K562 (cell line): Measurements from ENCODE around the gene ASF1B. TPM values are rescaled to one million over a fixed set of nuclear protein-coding genes. Genes with fewer than 3 reads are reported as not detected.

Source experiments
- DNMT1 ChIP-seq: fragments of 450-650 bp; IDR thresholded peaks from 2 replicates; pipeline ENCODE4 v1.6.1; 2016; ENCODE audit warnings: antibody characterized with exemption, mild to moderate bottlenecking
- FOXJ2 ChIP-seq: fragments of 200-800 bp; sonication (Bioruptor generic); IDR thresholded peaks from 2 replicates; pipeline ENCODE4 v1.6.1; 2016; ENCODE audit warnings: missing genetic modification characterization, missing compliant biosample characterization
- GTF2E2 ChIP-seq: fragments of 200-800 bp; sonication (Bioruptor generic); IDR thresholded peaks from 2 replicates; pipeline ENCODE4 v1.6.1; 2016; ENCODE audit warnings: missing genetic modification characterization, missing compliant biosample characterization
- KHSRP ChIP-seq: fragments of 450-650 bp; IDR thresholded peaks from 2 replicates; pipeline ENCODE4 v1.6.1; 2017
- MTA3 ChIP-seq: fragments of 450-650 bp; formaldehyde crosslinking; IDR thresholded peaks from 2 replicates; pipeline ENCODE4 v1.6.1; 2017; ENCODE audit warnings: mild to moderate bottlenecking, borderline replicate concordance
- SMAD4 ChIP-seq: fragments of 250-450 bp; sonication (Bioruptor Pico); conservative IDR thresholded peaks from 2 replicates; pipeline ENCODE4 v1.8.0; 2021; ENCODE audit warnings: inconsistent platforms, mild to moderate bottlenecking, moderate library complexity
- ZEB2 ChIP-seq: fragments of 450-650 bp; IDR thresholded peaks from 2 replicates; pipeline ENCODE4 v1.6.1; 2016
- ZNF263 ChIP-seq: sonication (generic); formaldehyde crosslinking; IDR thresholded peaks from 2 replicates; pipeline ENCODE4 v1.8.0; 2022; ENCODE audit warnings: mild to moderate bottlenecking, missing genetic modification reagents, borderline replicate concordance
- ZNF354B ChIP-seq: fragments of 250-450 bp; sonication (Bioruptor Pico); IDR thresholded peaks from 2 replicates; pipeline ENCODE4 v1.4.0; 2020
- ZNF764 ChIP-seq: fragments of 250-450 bp; sonication (Bioruptor Pico); IDR thresholded peaks from 2 replicates; pipeline ENCODE4 v1.4.0; 2020; ENCODE audit warnings: low read depth, mild to moderate bottlenecking, moderate library complexity
- polyA plus RNA-seq, 8 experiments: library from polyadenylated mRNA; depleted of rRNA in 4 of 8; stranded (reverse) in 5 of 8; unstranded in 3 of 8; fragments of >200 nt; fragmentation: Nextera tagmentation in 2 of 8; fragmentation: Illumina TruSeq in 1 of 8; extraction: Ambion mirVana in 2 of 8; extraction: Trizol in 1 of 8; gene quantifications; 2 replicates each; pipeline versions ENCODE4 v1.2.1 to v1.2.3, GENCODE V29; 2011 to 2014; ENCODE audit warnings: inconsistent platforms in 1 of 8, missing spikeins in 1 of 8
- total RNA-seq, 7 experiments: library from RNA; depleted of rRNA in 6 of 7; stranded (reverse); fragments of >200 nt in 6 of 7; fragmentation: Illumina TruSeq in 2 of 7; extraction: Trizol in 2 of 7; gene quantifications; 2 replicates each; pipeline versions ENCODE4 v1.2.1 to v1.2.3, GENCODE V29; 2011 to 2021; ENCODE audit warnings: low replicate concordance in 1 of 7
- TF ChIP-seq, protein P1 (sequence below): sonication (generic); formaldehyde crosslinking; IDR thresholded peaks from 2 replicates; pipeline ENCODE4 v1.8.1; 2023; ENCODE audit warnings: mild to moderate bottlenecking, missing genetic modification reagents
- TF ChIP-seq, protein P2 (sequence below), 2 experiments: fragments of 200-800 bp in 1 of 2; sonication (Bioruptor generic) in 1 of 2; sonication (generic) in 1 of 2; formaldehyde crosslinking in 1 of 2; IDR thresholded peaks in 1 of 2; conservative IDR thresholded peaks in 1 of 2; 2 replicates each; pipeline versions ENCODE4 v1.5.0 to v1.6.1; 2016 to 2020; ENCODE audit warnings: missing compliant biosample characterization in 1 of 2, missing genetic modification characterization in 1 of 2, missing genetic modification reagents in 1 of 2
- TF ChIP-seq, protein P3 (sequence below), 2 experiments: fragments of 450-650 bp; formaldehyde crosslinking in 1 of 2; IDR thresholded peaks; 2 replicates each; pipeline versions ENCODE4 v1.4.0 to v1.6.1; 2014 to 2020; ENCODE audit warnings: mild to moderate bottlenecking in 2 of 2, borderline replicate concordance in 1 of 2, low read depth in 1 of 2
- TF ChIP-seq, protein P4 (sequence below): fragments of 200-400 bp; formaldehyde crosslinking; IDR thresholded peaks from 2 replicates; pipeline ENCODE4 v1.6.1; 2017; ENCODE audit warnings: mild to moderate bottlenecking, low read depth, low read length, moderate library complexity

ASF1B gene
- total and polyA plus RNA-seq, 9 of the 15 experiments (the other 6 are each of a cell fraction or from before 2014, with no cell fraction given): 6.0 to 69.4 (median 53.3) TPM

DNA sequence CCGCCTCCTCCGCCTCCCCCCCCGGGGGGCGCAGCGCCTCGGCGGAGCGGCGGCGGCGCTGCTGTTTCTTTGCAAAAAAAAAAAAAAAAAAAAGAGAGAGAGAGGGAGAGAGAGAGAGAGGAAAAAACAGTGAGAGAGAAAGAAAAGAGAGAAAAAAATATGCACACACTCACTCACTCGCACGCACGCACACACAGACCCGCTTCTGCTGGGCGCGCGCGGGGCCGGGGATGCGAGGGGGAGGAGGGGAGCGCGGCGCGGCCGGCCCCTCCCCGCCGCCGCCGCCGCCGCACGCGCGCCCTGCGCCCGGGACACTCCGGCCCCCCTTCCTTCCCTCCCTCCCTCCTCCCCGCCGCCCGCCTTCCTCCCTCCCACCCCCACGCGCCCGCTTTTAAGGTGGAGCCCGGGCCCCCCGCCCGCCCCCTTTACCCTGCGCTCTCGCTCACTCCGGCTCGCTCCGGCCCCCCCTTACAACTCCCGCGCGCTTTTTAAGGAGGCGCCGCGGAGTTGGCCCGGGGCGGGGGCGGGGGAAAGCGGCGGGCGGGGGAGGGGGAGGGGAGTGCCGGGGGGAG lies 45.8 kb downstream of the ASF1B start, which contains the start of gene SAMD1 (continued):
- TF ChIP-seq SMAD4 (peak; percentile 44), ZEB2 (no peak), DNMT1 (no peak), ZNF764 (CRISPR knock-in tag) (no peak), MTA3 (no peak), FOXJ2 (tag) (0 out of 2 replicates have a peak, but pooled peaks have one; percentile 54), KHSRP (no peak), GTF2E2 (tag) (no peak), ZNF263 (CRISPR knock-in tag) (peak; percentile 79; the same call in 1 of the 2 replicates), ZNF354B (CRISPR knock-in tag) (no peak)
- TF ChIP-seq, protein P1, sequence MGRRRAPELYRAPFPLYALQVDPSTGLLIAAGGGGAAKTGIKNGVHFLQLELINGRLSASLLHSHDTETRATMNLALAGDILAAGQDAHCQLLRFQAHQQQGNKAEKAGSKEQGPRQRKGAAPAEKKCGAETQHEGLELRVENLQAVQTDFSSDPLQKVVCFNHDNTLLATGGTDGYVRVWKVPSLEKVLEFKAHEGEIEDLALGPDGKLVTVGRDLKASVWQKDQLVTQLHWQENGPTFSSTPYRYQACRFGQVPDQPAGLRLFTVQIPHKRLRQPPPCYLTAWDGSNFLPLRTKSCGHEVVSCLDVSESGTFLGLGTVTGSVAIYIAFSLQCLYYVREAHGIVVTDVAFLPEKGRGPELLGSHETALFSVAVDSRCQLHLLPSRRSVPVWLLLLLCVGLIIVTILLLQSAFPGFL (CRISPR knock-in tag): no peak
- TF ChIP-seq, protein P2, sequence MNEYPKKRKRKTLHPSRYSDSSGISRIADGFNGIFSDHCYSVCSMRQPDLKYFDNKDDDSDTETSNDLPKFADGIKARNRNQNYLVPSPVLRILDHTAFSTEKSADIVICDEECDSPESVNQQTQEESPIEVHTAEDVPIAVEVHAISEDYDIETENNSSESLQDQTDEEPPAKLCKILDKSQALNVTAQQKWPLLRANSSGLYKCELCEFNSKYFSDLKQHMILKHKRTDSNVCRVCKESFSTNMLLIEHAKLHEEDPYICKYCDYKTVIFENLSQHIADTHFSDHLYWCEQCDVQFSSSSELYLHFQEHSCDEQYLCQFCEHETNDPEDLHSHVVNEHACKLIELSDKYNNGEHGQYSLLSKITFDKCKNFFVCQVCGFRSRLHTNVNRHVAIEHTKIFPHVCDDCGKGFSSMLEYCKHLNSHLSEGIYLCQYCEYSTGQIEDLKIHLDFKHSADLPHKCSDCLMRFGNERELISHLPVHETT (CRISPR knock-in tag; conservative IDR thresholded peaks at IDR 0.05 in 1 of 2, IDR thresholded peaks at IDR 0.05 in 1 of 2): peak in 1 of 2 experiments; percentile 96; a peak in 2 of 4 replicates
- TF ChIP-seq, protein P3, sequence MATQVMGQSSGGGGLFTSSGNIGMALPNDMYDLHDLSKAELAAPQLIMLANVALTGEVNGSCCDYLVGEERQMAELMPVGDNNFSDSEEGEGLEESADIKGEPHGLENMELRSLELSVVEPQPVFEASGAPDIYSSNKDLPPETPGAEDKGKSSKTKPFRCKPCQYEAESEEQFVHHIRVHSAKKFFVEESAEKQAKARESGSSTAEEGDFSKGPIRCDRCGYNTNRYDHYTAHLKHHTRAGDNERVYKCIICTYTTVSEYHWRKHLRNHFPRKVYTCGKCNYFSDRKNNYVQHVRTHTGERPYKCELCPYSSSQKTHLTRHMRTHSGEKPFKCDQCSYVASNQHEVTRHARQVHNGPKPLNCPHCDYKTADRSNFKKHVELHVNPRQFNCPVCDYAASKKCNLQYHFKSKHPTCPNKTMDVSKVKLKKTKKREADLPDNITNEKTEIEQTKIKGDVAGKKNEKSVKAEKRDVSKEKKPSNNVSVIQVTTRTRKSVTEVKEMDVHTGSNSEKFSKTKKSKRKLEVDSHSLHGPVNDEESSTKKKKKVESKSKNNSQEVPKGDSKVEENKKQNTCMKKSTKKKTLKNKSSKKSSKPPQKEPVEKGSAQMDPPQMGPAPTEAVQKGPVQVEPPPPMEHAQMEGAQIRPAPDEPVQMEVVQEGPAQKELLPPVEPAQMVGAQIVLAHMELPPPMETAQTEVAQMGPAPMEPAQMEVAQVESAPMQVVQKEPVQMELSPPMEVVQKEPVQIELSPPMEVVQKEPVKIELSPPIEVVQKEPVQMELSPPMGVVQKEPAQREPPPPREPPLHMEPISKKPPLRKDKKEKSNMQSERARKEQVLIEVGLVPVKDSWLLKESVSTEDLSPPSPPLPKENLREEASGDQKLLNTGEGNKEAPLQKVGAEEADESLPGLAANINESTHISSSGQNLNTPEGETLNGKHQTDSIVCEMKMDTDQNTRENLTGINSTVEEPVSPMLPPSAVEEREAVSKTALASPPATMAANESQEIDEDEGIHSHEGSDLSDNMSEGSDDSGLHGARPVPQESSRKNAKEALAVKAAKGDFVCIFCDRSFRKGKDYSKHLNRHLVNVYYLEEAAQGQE (IDR thresholded peaks at IDR 0.05; ENCODE audit: borderline replicate concordance): no peak
- TF ChIP-seq, protein P3 (CRISPR knock-in tag; IDR thresholded peaks at IDR 0.05; ENCODE audit: low read depth): no peak
- TF ChIP-seq, protein P4, sequence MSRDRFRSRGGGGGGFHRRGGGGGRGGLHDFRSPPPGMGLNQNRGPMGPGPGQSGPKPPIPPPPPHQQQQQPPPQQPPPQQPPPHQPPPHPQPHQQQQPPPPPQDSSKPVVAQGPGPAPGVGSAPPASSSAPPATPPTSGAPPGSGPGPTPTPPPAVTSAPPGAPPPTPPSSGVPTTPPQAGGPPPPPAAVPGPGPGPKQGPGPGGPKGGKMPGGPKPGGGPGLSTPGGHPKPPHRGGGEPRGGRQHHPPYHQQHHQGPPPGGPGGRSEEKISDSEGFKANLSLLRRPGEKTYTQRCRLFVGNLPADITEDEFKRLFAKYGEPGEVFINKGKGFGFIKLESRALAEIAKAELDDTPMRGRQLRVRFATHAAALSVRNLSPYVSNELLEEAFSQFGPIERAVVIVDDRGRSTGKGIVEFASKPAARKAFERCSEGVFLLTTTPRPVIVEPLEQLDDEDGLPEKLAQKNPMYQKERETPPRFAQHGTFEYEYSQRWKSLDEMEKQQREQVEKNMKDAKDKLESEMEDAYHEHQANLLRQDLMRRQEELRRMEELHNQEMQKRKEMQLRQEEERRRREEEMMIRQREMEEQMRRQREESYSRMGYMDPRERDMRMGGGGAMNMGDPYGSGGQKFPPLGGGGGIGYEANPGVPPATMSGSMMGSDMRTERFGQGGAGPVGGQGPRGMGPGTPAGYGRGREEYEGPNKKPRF: no peak
